ENCODE results near the gene FGD2.
"Not testable (repeated sequence)": the region's sequence is repeated elsewhere in the genome, so short reads cannot be mapped to it uniquely, and the experiment has no call there.

Gene FGD2

GRCh38 chr6:37027811-37028469 lies 22.5 kb downstream of the FGD2 start:
- Histone ChIP-seq H3K27ac (no peak overlapping the region), H3K4me3 (no peak overlapping the region)

GRCh38 chr6:37029249-37029971 lies 24.0 kb downstream of the FGD2 start:
- Histone ChIP-seq H3K27ac (peak overlapping the region in 6 of 21 experiments; percentile 0 to 55 (median 29)), H3K4me3 (no peak overlapping the region)

DNA sequence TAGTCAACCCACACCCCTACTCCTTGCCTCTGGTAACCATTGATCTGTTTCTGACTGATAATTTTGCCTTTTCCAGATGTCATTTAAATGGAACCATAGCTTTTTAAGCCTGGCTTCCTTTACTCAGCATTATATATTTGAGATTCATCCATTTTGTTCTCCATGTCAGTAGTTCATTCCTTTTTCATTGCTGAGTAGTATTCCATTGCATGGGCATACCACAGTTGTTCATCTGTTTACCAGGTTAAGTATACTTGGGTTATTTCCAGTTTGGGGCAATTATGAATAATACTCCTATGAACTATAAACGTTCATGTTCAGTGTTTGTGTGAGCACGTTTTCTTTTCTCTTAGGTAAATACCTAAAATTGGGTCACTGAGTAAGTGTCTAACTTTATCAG lies 25.1 kb downstream of the FGD2 start:
- H3K4me3 ChIP-seq = no peak overlapping the region
- no peak overlapping the region for H3K27ac ChIP-seq

DNA sequence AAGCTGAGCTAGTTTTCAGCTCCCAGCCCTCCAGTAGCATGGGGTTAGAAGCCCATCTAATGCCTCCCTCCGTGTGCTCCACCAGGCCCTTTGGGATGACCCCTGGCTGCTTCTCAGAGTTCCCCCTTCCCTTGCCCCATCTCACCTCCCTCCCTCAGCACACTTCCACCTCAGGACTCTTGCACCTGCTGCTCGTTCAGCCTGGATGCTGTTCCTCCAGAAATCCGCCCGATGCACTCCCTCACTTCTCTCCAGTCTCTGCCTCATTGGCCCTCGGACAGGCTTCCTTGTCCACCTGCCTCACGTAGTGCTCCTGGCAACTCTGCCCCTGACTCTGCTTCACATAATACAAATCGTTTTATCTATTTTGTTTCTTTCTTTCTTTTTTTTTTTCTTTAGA lies 26.8 kb downstream of the FGD2 start:
- Histone ChIP-seq H3K4me3 (no peak overlapping the region), H3K27ac (no peak overlapping the region)

DNA sequence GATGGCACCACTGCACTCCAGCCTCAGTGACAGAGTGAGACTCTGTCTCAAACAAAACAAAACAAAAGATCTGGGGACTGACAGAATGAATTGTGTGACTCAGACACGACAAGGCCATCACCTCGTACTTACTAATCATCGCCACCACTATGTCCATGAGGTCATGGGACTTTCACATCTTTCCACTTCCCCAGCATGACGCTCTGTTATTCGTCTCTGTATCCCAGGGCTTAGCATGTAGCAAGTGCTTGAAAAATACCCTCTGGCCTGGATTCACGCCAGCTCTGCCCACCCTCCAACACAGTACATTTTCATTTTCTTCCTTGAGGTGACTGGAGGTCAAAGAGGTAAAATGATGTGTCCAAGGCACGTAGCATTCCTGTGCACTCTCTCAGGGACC lies 27.8 kb downstream of the FGD2 start:
- Histone ChIP-seq H3K27ac (peak overlapping the region in 1 of 21 experiments; percentile 14), H3K4me3 (no peak overlapping the region)

DNA sequence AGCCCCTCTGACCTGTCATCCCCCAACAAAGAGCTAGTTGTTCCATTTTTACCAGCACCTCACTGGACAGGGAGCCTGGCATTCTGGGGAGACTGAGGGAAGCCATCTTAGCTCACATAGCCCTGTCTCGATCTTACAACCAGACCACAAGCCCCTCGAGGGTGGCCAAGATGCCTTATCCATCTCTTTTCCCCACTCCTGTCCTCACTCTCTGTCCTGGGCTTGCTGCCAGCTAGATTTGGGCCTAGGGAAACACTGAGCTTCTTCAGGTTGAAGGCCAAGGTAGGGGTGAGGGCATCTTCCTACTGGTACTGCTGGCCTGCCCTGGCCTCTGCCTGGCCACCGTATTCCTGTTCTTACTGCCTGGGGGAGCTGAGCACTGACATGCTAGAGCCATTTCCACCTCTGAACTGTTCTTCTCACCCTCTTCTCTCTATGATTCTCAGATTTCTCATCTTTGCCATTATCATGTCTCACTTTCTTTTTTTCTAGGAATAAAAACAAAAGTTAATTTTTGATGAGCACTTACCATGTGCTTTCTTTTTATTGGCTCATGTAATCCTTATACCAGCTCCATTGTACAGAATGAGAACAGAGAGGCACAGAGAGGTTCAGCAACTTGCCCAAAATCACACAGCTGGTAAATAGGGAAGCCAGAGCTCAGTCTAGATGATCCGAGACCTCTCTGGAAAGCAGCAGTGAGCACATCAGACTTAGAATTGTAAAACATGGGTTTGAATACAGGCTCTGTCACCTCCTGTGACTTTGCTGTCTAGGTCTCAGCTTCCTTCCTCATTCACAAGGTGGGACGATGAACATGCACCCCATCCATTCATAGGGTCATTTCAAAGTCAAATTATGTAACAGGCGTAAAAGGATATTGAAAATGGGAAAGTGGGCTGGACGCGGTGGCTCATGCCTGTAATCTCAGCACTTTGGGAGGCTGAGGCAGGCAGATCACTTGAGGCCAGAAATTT lies 28.7 kb downstream of the FGD2 start:
- no peak overlapping the region for H3K4me3 ChIP-seq

GRCh38 chr6:37036146-37036545 lies 30.7 kb downstream of the FGD2 start:
- Histone ChIP-seq H3K4me3 (no peak overlapping the region), H3K27ac (no peak overlapping the region)

More for the DNA sequence above, 28.7 kb downstream of the FGD2 start:
- H3K27ac ChIP-seq = no peak overlapping the region

GRCh38 chr6:37038292-37039198 lies 33.1 kb downstream of the FGD2 start:
- Histone ChIP-seq H3K27ac (peak overlapping the region in 7 of 21 experiments; percentile 14 to 60 (median 34)), H3K4me3 (no peak overlapping the region)

- Histone ChIP-seq H3K4me3 (no peak overlapping the region), H3K27ac (no peak overlapping the region)
Observed at GRCh38 chr6:37039958-37040357, 34.5 kb downstream of the FGD2 start.

DNA sequence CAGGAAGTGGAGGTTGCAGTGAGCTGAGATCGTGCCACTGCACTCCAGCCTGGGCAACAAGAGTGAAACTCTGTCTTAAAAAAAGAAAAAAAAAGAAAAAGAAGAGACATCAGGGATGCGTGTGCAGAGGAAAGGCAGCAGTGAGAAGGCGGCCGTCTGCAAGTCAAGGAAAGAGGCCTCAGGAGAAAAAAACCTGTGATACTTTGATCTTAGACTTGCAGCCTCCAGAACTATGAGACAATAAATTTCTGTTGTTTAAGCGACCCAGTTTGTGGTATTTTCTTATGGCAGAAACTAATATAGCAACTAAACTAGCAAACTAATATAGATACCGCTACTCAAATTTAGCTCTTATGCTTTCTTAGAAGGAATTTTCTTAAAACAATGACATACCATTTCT lies 36.1 kb downstream of the FGD2 start:
- H3K27ac ChIP-seq = no peak overlapping the region
- H3K4me3 ChIP-seq = no peak overlapping the region

DNA sequence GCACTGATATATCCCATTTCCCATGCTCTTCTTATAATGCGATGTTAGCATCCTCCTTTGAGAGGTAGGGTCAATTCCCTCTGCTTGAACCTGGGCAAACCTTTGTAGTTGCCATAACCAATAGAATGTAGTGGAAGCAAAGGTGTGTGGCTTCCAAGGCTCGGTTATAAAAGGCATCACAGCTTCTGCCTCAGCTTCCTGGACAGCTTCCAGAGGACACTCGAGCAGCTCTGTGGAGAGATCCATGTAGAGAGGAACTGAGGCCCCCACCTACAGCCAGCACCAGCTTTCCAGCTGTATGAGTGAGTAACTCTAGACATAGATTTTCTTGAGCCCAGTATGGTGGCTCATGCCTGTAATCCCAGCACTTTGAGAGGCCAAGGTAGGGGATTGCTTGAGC lies 36.7 kb downstream of the FGD2 start:
- Histone ChIP-seq H3K27ac (no peak overlapping the region), H3K4me3 (no peak overlapping the region)

GRCh38 chr6:37043091-37043490 lies 37.6 kb downstream of the FGD2 start:
- H3K27ac ChIP-seq, H3K4me3 ChIP-seq: not testable (repeated sequence)

GRCh38 chr6:37047346-37047688 lies 41.9 kb downstream of the FGD2 start:
- H3K4me3 ChIP-seq = no peak overlapping the region
- peak overlapping the region in 4 of 21 experiments; percentile 12 to 86 (median 62) for H3K27ac ChIP-seq

DNA sequence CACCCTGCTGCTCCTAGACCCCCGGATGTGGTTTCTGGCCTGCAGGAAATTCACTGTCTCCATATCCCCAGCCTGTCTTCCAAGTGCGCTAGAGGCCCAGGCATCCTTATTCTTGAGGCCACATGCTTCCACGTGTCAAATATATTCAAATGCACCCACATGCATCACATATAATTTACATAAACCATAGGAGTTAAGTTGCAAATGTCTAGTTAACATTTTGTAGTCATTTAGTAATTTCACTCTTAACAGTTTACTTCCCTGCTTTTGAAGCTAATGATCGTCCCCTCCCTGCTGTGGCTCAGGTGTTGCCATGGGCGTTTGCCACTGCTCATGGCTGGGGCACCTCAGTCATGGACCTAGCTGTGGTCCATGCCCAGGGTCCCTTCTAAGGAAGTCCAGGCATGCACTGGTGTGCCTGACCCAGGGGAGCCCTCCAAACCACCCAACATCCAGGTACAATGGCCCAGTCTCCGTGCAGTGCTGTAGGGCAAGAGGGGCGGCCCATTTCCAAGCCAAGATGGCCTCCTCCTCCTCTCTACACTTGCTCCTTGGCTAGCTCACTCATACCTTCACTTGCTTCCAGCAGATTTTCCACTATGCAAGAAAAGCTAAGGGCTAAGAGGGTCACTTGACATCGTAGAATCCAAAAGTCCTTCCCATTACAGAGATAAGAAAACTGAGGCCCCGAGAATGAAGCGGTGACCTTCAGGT lies 42.4 kb downstream of the FGD2 start:
- peak overlapping the region in 9 of 21 experiments; percentile 0 to 87 (median 77) for H3K27ac ChIP-seq
- no peak overlapping the region for H3K4me3 ChIP-seq

- Histone ChIP-seq H3K4me3 (no peak overlapping the region), H3K27ac (peak overlapping the region in 12 of 21 experiments; percentile 0 to 87 (median 68))
Observed at GRCh38 chr6:37048403-37048850, 43.0 kb downstream of the FGD2 start.

DNA sequence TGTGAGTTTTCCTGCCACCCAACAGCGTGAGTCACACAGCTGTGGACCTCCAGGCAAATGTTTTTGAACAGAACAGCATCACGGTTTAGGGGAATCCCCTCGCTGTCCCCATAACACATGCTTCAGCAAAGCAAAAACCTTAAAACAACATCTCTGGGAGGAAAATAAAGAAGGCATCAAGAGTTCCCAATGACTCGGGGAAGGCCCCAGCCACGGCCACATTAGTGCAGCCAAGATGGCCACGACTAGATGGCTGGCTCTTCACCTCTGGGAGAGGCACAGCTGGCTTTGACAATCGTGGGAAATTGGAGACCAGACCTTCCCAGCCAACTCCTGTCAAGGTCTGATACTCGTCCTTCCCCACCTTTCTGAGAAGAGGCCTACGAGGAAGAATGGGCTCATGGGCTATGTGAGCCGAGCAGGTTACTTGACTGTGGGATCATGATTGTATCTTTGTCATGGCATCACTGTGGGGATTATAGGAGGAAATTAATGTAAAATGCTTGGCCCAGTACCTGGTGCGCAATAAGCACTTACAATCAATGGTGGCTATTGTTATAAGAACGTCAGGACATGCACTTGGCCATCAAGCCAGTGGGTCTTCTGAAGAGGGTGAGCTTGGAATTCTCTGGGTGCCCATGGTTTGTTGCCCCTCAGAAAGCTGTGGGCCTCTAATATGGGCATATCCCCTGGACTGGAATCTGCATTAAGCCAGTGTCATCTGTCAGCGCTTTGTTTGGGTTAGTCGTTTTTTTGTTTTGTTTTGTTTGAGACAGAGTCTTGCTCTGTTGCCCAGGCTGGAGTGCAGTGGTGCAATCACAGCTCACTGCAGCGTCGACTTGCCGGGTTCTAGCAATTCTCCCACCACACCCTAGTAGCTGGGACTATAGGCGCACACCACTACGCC lies 43.6 kb downstream of the FGD2 start:
- Histone ChIP-seq H3K27ac (peak overlapping the region in 20 of 21 experiments; percentile 26 to 87 (median 68)), H3K4me3 (no peak overlapping the region)

DNA sequence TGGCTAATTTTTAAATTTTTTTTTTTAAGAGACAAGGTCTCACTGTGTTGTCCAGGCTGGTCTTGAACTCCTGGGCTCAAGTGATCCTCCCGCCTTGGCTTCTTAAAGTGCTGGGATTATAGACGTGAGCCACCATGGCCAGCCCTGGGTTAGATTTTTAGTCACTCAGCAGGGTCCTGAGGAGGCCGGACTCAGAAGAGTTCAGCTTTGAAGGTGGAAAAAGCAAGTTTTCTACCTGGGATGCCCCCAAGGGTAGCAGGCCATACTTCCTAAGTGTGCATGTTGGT lies 44.2 kb downstream of the FGD2 start:
- Histone ChIP-seq H3K27ac (peak overlapping the region in 20 of 21 experiments; percentile 43 to 87 (median 68)), H3K4me3 (no peak overlapping the region)
